Neural progenitor cell (in vitro differentiated cells): Measurements from ENCODE around the gene ASB17.

Experiments
- CTCF ChIP-seq: fragments of 200-600 bp; sonication (generic); IDR thresholded peaks from 2 replicates; pipeline ENCODE4 v1.5.1; 2017; ENCODE audit warnings: antibody characterized with exemption, mild to moderate bottlenecking
- EZH2phosphoT487 ChIP-seq: fragments of 200-600 bp; sonication (generic); IDR thresholded peaks from 2 replicates; pipeline ENCODE4 v1.6.1; 2017; ENCODE audit warnings: antibody characterized with exemption

GRCh38 chr1:75954586-75954985 lies 22.4 kb upstream of the ASB17 start:
- TF ChIP-seq EZH2phosphoT487: no peak
- no peak for TF ChIP-seq CTCF
